SK-N-MC (cell line): Measurements from ENCODE around the gene GPC1.
"Not testable (repeated sequence)": the region's sequence is repeated elsewhere in the genome, so short reads cannot be mapped to it uniquely, and the experiment has no call there.

Source experiments
- DNase-seq: peaks from one replicate; pipeline ENCODE4 v3.0.0-alpha.2; 2011; ENCODE audit warnings: low read depth, low spot score
- H3K27ac ChIP-seq: fragments of 200-600 bp; sonication (generic); 2 replicates; pipeline ENCODE4 v1.5.1; 2016; ENCODE audit warnings: mixed run types
- H3K36me3 ChIP-seq: fragments of 200-600 bp; sonication (generic); 2 replicates; pipeline ENCODE4 v1.6.1; 2017; ENCODE audit warnings: antibody characterized with exemption, low read length, mixed read lengths; ENCODE audit not compliant: insufficient read depth
- H3K4me3 ChIP-seq: fragments of 200-600 bp; sonication (generic); 2 replicates; pipeline ENCODE4 v1.5.1; 2016
- H3K9ac ChIP-seq: fragments of 200-600 bp; sonication (generic); 2 replicates; pipeline ENCODE4 v1.8.0; 2017; ENCODE audit warnings: mixed run types, mixed read lengths; ENCODE audit not compliant: insufficient read length
- H3K9me3 ChIP-seq: fragments of 200-600 bp; sonication (generic); 2 replicates; pipeline ENCODE4 v1.6.1; 2017; ENCODE audit warnings: low read depth, mild to moderate bottlenecking, antibody characterized with exemption, low read length, moderate library complexity, mixed read lengths
- EZH2 ChIP-seq: fragments of 200-600 bp; sonication (generic); IDR thresholded peaks from one replicate; pipeline ENCODE4 v1.6.1; 2017; ENCODE audit warnings: antibody characterized with exemption
- FOXP2 ChIP-seq: optimal IDR thresholded peaks from 2 replicates; pipeline ENCODE3; 2011; ENCODE audit warnings: mild to moderate bottlenecking, moderate library complexity; ENCODE audit not compliant: insufficient read depth; ENCODE audit errors: extremely low read length, control extremely low read depth
- POLR2AphosphoS5 ChIP-seq: IDR thresholded peaks from 2 replicates; pipeline ENCODE4 v1.6.1; 2012; ENCODE audit warnings: mild to moderate bottlenecking, low read depth, low read length, borderline replicate concordance

GPC1 gene

GRCh38 chr2:240435457-240435947, at the start of gene GPC1:
Gene GPC1 (plus strand): TSS chr2:240435663. CDS start chr2:240435919, 256 bp downstream.
- Histone ChIP-seq H3K27ac (no peak within 1 kb of the TSS), H3K9me3 (no peaks in the 10 kb centered on the region), H3K36me3 (no peaks in the 10 kb centered on the region), H3K9ac (peak within 1 kb of the TSS; percentile 64), H3K4me3 (peak within 1 kb of the TSS; percentile 88)
- TF ChIP-seq POLR2AphosphoS5: no peak
- no peak for TF ChIP-seq FOXP2
- no peak for TF ChIP-seq EZH2
- no peak for DNase-seq

GRCh38 chr2:240386326-240386725, 49.1 kb upstream of the GPC1 start:
- Histone ChIP-seq H3K36me3 (no peaks in the 10 kb centered on the region), H3K9me3 (no peaks in the 10 kb centered on the region), H3K4me3 (no peak overlapping the region), H3K9ac (no peak overlapping the region), H3K27ac (no peak overlapping the region)
- no peak for DNase-seq
- no peak for TF ChIP-seq EZH2
- no peak for TF ChIP-seq FOXP2
- no peak for TF ChIP-seq POLR2AphosphoS5

GRCh38 chr2:240386743-240387142, 48.7 kb upstream of the GPC1 start:
- DNase-seq, H3K36me3 ChIP-seq, H3K27ac ChIP-seq, H3K9ac ChIP-seq, H3K4me3 ChIP-seq, H3K9me3 ChIP-seq: not testable (repeated sequence)

- no peak overlapping the region for H3K9ac ChIP-seq
- DNase-seq: no peak
- no peak overlapping the region for H3K4me3 ChIP-seq
- no peaks in the 10 kb centered on the region for H3K36me3 ChIP-seq
- no peak for TF ChIP-seq FOXP2
- no peak for TF ChIP-seq POLR2AphosphoS5
- TF ChIP-seq EZH2: no peak
- H3K27ac ChIP-seq: no peak overlapping the region
- H3K9me3 ChIP-seq: no peaks in the 10 kb centered on the region
Measured at GRCh38 chr2:240387325-240387668, 48.2 kb upstream of the GPC1 start.

- Histone ChIP-seq H3K36me3 (no peaks in the 10 kb centered on the region), H3K9me3 (no peaks in the 10 kb centered on the region), H3K9ac (no peak overlapping the region), H3K4me3 (no peak overlapping the region), H3K27ac (no peak overlapping the region)
- no peak for TF ChIP-seq EZH2
- TF ChIP-seq POLR2AphosphoS5: no peak
- TF ChIP-seq FOXP2: no peak
- DNase-seq: no peak
Measured at GRCh38 chr2:240387669-240388358, 47.6 kb upstream of the GPC1 start.

- DNase-seq: no peak
- no peak overlapping the region for H3K27ac ChIP-seq
- no peak overlapping the region for H3K4me3 ChIP-seq
- H3K9ac ChIP-seq: no peak overlapping the region
- TF ChIP-seq POLR2AphosphoS5 (no peak), EZH2 (no peak), FOXP2 (no peak)
- H3K9me3 ChIP-seq: no peaks in the 10 kb centered on the region
- no peaks in the 10 kb centered on the region for H3K36me3 ChIP-seq
Measured at GRCh38 chr2:240388471-240389301, 46.8 kb upstream of the GPC1 start.

- H3K9me3 ChIP-seq: no peaks in the 10 kb centered on the region
- H3K9ac ChIP-seq: no peak overlapping the region
- no peaks in the 10 kb centered on the region for H3K36me3 ChIP-seq
- no peak overlapping the region for H3K27ac ChIP-seq
- TF ChIP-seq POLR2AphosphoS5 (no peak), FOXP2 (no peak), EZH2 (no peak)
- H3K4me3 ChIP-seq: no peak overlapping the region
- DNase-seq: no peak
Measured at GRCh38 chr2:240389302-240389805, 46.1 kb upstream of the GPC1 start.

- Histone ChIP-seq H3K4me3 (no peak overlapping the region), H3K27ac (no peak overlapping the region), H3K36me3 (no peaks in the 10 kb centered on the region), H3K9me3 (no peaks in the 10 kb centered on the region), H3K9ac (no peak overlapping the region)
- no peak for DNase-seq
- TF ChIP-seq FOXP2 (no peak), EZH2 (no peak), POLR2AphosphoS5 (no peak)
Measured at GRCh38 chr2:240390091-240391073, 45.1 kb upstream of the GPC1 start.
